ENCODE measurements around the gene TTBK1. TPM values are rescaled to one million over a fixed set of nuclear protein-coding genes. Genes with fewer than 3 reads are reported as not detected.

Gene TTBK1
- total and polyA plus RNA-seq, 10 of the 15 experiments (the other 5 are each of a cell fraction or from before 2014, with no cell fraction given) = 0.05 to 0.27 TPM; not detected in 8

DNA sequence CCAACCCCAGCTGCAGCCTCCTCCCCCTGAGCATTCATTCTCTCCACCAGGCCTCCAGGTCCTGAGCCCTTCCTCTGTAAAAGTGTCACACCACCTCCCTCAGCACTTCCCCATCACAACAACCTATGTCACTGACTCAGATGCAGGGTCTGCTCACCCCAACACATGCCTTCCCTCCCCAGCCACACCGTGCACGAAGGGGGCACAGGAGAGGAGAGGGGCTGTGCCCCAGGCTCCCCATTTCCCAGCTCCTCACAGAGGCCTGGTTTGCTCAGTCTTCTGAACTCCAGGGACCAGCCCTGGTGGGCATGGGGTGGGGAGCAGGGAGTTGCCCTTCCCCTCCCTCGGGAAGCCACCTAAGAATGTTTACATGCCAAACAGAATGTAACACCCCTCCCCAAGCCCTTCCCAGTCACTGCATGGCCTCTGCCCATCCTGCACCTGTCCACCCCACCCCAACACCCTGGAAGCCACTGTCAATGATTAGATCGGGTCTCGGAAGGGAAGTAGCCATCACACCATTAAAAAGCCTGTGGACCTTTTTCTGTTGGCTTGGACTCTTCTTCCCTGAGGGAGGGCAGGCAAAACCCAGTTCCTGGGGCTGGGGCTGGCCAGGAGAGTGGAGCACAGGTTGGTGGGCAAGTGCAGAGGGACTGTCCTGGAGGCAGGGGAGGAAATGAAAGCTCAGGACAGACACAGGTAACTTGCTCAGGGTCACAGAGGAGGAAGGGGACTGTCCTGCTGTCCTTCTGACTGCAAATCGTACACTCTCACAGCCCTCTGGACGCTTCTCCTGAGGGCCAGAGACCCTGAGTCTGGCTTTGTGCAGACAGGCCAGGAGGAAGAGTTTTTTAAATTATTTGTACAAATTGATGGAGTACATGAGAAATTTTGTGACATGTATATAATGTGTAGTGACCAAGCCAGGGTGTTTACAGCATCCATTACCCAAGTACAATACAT lies 44.7 kb downstream of the TTBK1 start:
- ChIA-PET CTCF (interaction anchor here (0.8 to 1.4 kb wide), 3 partner anchors 9 to 73 kb away, joined by 3 read pairs; no protein-coding TSS in a partner anchor), SMC1A (ENCODE audit: uncharacterized antibody, unreplicated experiment) (interaction anchor here (0.8 to 1.9 kb wide), 2 partner anchors 33 to 70 kb away, joined by 3 to 4 read pairs; no protein-coding TSS in a partner anchor), RAD21 (ENCODE audit: unreplicated experiment) (interaction anchor here (0.8 kb wide), 1 partner anchor 12 kb away, joined by 3 read pairs; no protein-coding TSS in a partner anchor), POLR2A (no interaction called here)
- Histone ChIP-seq H3K36me3 (ENCODE audit: control insufficient read depth in 2 of 2, insufficient read depth in 2 of 2, low read length in 1 of 2) (no peaks in the 10 kb centered on the region), H3K4me3 (no peak overlapping the region), H3K4me1 (ENCODE audit: control insufficient read depth, insufficient read depth, low read length) (no peaks in the 10 kb centered on the region), H3K27ac (ENCODE audit: control insufficient read depth, insufficient read depth) (no peak overlapping the region), H3K79me2 (ENCODE audit: control insufficient read depth, insufficient read depth, low read length) (no peaks in the 10 kb centered on the region), H4K20me1 (ENCODE audit: control insufficient read depth, insufficient read depth) (no peaks in the 10 kb centered on the region), H2AFZ (ENCODE audit: control insufficient read depth, low read depth, low read length) (no peak overlapping the region), H3K4me2 (ENCODE audit: control insufficient read depth, insufficient read depth) (no peak overlapping the region), H3K9ac (ENCODE audit: control insufficient read depth, insufficient read depth, low read length) (no peak overlapping the region), H3K9me3 (replicated peaks; ENCODE audit: control insufficient read depth, insufficient read depth, low read length) (no peaks in the 10 kb centered on the region), H3K27me3 (replicated peaks in 1 of 2; ENCODE audit: control insufficient read depth in 2 of 2, insufficient read depth in 2 of 2, low read length in 1 of 2) (peaks cover 0 to 2% of the 10 kb centered on the region in 2 experiments; a peak in 3 of 4 replicates)
- BruUV-seq (replicated peaks) = no TSS peak
- WGBS (ENCODE audit: insufficient coverage, insufficient replicate concordance, low lambda C conversion rate, missing lambda C conversion rate) = 27% methylated on average over 7 of the region's 7 CpGs
- no peak for DNase-seq (ENCODE audit: low read depth, low spot score)
- no peak; the same call in 1 of the 3 replicates for ATAC-seq
- intact Hi-C loops (cut with micrococcal nuclease; ENCODE audit: unreplicated experiment) (no loop called here), in situ Hi-C loops (cut with MboI) (no loop called here)
- FAIRE-seq = no peak
- TF ChIP-seq ZNF217 (IDR thresholded peaks at IDR 0.05) (no peak), SIX5 (IDR thresholded peaks at IDR 0.05; ENCODE audit: low read depth, low read length, severe bottlenecking) (no peak), ZBED1 (IDR thresholded peaks at IDR 0.05; ENCODE audit: borderline replicate concordance) (no peak), TCF3 (IDR thresholded peaks at IDR 0.05; ENCODE audit: borderline replicate concordance, insufficient read depth, low read depth, low read length) (no peak), SUZ12 (IDR thresholded peaks at IDR 0.05; ENCODE audit: unreplicated experiment) (no peak), KAT2A (conservative IDR thresholded peaks at IDR 0.05; ENCODE audit: control insufficient read depth, low read depth, low read length) (no peak), SMC3 (IDR thresholded peaks at IDR 0.05; ENCODE audit: borderline replicate concordance, low read length) (no peak), BACH1 (IDR thresholded peaks at IDR 0.05; ENCODE audit: borderline replicate concordance) (no peak), POLR2AphosphoS5 (IDR thresholded peaks at IDR 0.05; ENCODE audit: low read length) (no peak), IRF4 (IDR thresholded peaks at IDR 0.05; ENCODE audit: low read depth, low read length) (no peak), DPF2 (IDR thresholded peaks at IDR 0.05) (no peak)
- TF ChIP-seq, protein P1, sequence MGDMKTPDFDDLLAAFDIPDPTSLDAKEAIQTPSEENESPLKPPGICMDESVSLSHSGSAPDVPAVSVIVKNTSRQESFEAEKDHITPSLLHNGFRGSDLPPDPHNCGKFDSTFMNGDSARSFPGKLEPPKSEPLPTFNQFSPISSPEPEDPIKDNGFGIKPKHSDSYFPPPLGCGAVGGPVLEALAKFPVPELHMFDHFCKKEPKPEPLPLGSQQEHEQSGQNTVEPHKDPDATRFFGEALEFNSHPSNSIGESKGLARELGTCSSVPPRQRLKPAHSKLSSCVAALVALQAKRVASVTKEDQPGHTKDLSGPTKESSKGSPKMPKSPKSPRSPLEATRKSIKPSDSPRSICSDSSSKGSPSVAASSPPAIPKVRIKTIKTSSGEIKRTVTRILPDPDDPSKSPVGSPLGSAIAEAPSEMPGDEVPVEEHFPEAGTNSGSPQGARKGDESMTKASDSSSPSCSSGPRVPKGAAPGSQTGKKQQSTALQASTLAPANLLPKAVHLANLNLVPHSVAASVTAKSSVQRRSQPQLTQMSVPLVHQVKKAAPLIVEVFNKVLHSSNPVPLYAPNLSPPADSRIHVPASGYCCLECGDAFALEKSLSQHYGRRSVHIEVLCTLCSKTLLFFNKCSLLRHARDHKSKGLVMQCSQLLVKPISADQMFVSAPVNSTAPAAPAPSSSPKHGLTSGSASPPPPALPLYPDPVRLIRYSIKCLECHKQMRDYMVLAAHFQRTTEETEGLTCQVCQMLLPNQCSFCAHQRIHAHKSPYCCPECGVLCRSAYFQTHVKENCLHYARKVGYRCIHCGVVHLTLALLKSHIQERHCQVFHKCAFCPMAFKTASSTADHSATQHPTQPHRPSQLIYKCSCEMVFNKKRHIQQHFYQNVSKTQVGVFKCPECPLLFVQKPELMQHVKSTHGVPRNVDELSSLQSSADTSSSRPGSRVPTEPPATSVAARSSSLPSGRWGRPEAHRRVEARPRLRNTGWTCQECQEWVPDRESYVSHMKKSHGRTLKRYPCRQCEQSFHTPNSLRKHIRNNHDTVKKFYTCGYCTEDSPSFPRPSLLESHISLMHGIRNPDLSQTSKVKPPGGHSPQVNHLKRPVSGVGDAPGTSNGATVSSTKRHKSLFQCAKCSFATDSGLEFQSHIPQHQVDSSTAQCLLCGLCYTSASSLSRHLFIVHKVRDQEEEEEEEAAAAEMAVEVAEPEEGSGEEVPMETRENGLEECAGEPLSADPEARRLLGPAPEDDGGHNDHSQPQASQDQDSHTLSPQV (IDR thresholded peaks at IDR 0.05) = no peak
- TF ChIP-seq, protein P2, sequence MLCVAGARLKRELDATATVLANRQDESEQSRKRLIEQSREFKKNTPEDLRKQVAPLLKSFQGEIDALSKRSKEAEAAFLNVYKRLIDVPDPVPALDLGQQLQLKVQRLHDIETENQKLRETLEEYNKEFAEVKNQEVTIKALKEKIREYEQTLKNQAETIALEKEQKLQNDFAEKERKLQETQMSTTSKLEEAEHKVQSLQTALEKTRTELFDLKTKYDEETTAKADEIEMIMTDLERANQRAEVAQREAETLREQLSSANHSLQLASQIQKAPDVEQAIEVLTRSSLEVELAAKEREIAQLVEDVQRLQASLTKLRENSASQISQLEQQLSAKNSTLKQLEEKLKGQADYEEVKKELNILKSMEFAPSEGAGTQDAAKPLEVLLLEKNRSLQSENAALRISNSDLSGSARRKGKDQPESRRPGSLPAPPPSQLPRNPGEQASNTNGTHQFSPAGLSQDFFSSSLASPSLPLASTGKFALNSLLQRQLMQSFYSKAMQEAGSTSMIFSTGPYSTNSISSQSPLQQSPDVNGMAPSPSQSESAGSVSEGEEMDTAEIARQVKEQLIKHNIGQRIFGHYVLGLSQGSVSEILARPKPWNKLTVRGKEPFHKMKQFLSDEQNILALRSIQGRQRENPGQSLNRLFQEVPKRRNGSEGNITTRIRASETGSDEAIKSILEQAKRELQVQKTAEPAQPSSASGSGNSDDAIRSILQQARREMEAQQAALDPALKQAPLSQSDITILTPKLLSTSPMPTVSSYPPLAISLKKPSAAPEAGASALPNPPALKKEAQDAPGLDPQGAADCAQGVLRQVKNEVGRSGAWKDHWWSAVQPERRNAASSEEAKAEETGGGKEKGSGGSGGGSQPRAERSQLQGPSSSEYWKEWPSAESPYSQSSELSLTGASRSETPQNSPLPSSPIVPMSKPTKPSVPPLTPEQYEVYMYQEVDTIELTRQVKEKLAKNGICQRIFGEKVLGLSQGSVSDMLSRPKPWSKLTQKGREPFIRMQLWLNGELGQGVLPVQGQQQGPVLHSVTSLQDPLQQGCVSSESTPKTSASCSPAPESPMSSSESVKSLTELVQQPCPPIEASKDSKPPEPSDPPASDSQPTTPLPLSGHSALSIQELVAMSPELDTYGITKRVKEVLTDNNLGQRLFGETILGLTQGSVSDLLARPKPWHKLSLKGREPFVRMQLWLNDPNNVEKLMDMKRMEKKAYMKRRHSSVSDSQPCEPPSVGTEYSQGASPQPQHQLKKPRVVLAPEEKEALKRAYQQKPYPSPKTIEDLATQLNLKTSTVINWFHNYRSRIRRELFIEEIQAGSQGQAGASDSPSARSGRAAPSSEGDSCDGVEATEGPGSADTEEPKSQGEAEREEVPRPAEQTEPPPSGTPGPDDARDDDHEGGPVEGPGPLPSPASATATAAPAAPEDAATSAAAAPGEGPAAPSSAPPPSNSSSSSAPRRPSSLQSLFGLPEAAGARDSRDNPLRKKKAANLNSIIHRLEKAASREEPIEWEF (IDR thresholded peaks at IDR 0.05; ENCODE audit: insufficient replicate concordance, low read depth, low read length) = no peak
- TF ChIP-seq, protein P3, sequence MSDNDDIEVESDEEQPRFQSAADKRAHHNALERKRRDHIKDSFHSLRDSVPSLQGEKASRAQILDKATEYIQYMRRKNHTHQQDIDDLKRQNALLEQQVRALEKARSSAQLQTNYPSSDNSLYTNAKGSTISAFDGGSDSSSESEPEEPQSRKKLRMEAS (IDR thresholded peaks at IDR 0.05; ENCODE audit: low read depth, low read length) = no peak

All from GM12878 (cell line).